DOHH2 (cell line): ENCODE measurements around the gene RBMX2.

ENCODE experiments used
- H3F3A ChIP-seq: fragments of 200-600 bp; sonication (generic), shearing (Covaris generic); 2 replicates; pipeline ENCODE4 v1.6.0; 2016; ENCODE audit warnings: antibody characterized with exemption, mild to moderate bottlenecking; ENCODE audit not compliant: control insufficient read depth, insufficient read depth
- H3K27ac ChIP-seq: fragments of 200-600 bp; sonication (generic); 2 replicates; pipeline ENCODE4 v1.5.1; 2014; ENCODE audit warnings: low read depth, mild to moderate bottlenecking, low read length, moderate library complexity
- H3K27me3 ChIP-seq: fragments of 200-600 bp; sonication (generic); 2 replicates; pipeline ENCODE4 v1.6.1; 2014; ENCODE audit warnings: mild to moderate bottlenecking, low read length, mixed read lengths; ENCODE audit not compliant: control insufficient read depth
- H3K36me3 ChIP-seq: fragments of 200-600 bp; sonication (generic); 2 replicates; pipeline ENCODE4 v1.6.1; 2014; ENCODE audit warnings: mild to moderate bottlenecking, low read length, moderate library complexity, mixed read lengths; ENCODE audit not compliant: control insufficient read depth
- H3K4me1 ChIP-seq: fragments of 200-600 bp; sonication (generic); 2 replicates; pipeline ENCODE4 v1.6.1; 2014; ENCODE audit warnings: mild to moderate bottlenecking, low read length, mixed read lengths; ENCODE audit not compliant: control insufficient read depth
- H3K4me2 ChIP-seq: fragments of 200-600 bp; sonication (generic); 2 replicates; pipeline ENCODE4 v1.6.0; 2014; ENCODE audit warnings: mild to moderate bottlenecking, low read length, moderate library complexity
- H3K4me3 ChIP-seq: fragments of 200-600 bp; sonication (generic); 2 replicates; pipeline ENCODE4 v1.5.1; 2014; ENCODE audit warnings: mild to moderate bottlenecking, low read length, mixed read lengths
- H3K79me2 ChIP-seq: fragments of 200-600 bp; sonication (generic); 2 replicates; pipeline ENCODE4 v1.6.1; 2014; ENCODE audit warnings: mild to moderate bottlenecking, low read length, mixed read lengths; ENCODE audit not compliant: control insufficient read depth
- H3K9me2 ChIP-seq: fragments of 200-600 bp; sonication (generic); replicated peaks from 2 replicates; pipeline ENCODE4 v1.6.1; 2014; ENCODE audit warnings: mild to moderate bottlenecking, low read length, mixed read lengths; ENCODE audit not compliant: control insufficient read depth
- H3K9me3 ChIP-seq: fragments of 200-600 bp; sonication (generic); 2 replicates; pipeline ENCODE4 v1.6.1; 2014; ENCODE audit warnings: antibody characterized with exemption, low read length, mixed read lengths; ENCODE audit not compliant: control insufficient read depth, insufficient read depth
- H4K20me1 ChIP-seq: fragments of 200-600 bp; sonication (generic); 2 replicates; pipeline ENCODE4 v1.6.0; 2014; ENCODE audit warnings: low read depth, mild to moderate bottlenecking, antibody characterized with exemption, low read length, moderate library complexity; ENCODE audit not compliant: control insufficient read depth, insufficient read depth
- CTCF ChIP-seq: fragments of 200-600 bp; sonication (generic); IDR thresholded peaks from one replicate; pipeline ENCODE4 v1.5.1; 2014; ENCODE audit warnings: antibody characterized with exemption, mild to moderate bottlenecking, low read depth, low read length; ENCODE audit not compliant: poor library complexity, severe bottlenecking
- EZH2phosphoT487 ChIP-seq: fragments of 200-600 bp; sonication (generic); IDR thresholded peaks from 2 replicates; pipeline ENCODE4 v1.6.1; 2017; ENCODE audit warnings: borderline replicate concordance, mild to moderate bottlenecking, antibody characterized with exemption, low read length, moderate library complexity, mixed read lengths

The RBMX2 gene

GRCh38 chrX:130395341-130395740 is 6.4 kb upstream of the RBMX2 start:
- H4K20me1 ChIP-seq, result no peaks in the 10 kb centered on the region
- H3K4me1 ChIP-seq, result no peaks in the 10 kb centered on the region
- TF ChIP-seq CTCF (no peak), EZH2phosphoT487 (no peak)

GRCh38 chrX:130402208-130402684 is 459 bp downstream of the RBMX2 start:
- Histone ChIP-seq H3K4me1 (peaks cover 8% of the 10 kb centered on the region), H3K36me3 (peaks cover 9% of the 10 kb centered on the region), H3K27ac (no peak overlapping the region), H4K20me1 (no peaks in the 10 kb centered on the region), H3K4me3 (peak overlapping the region; percentile 80), H3K4me2 (peak overlapping the region; percentile 79), H3K27me3 (no peaks in the 10 kb centered on the region), H3K9me2 (no peaks in the 10 kb centered on the region), H3K79me2 (peaks cover 23% of the 10 kb centered on the region), H3K9me3 (no peaks in the 10 kb centered on the region), H3F3A (no peaks in the 10 kb centered on the region)
- no peak for TF ChIP-seq CTCF
- no peak for TF ChIP-seq EZH2phosphoT487

More at GRCh38 chrX:130395341-130395740, 6.4 kb upstream of the RBMX2 start:
- Histone ChIP-seq H3K27me3 (no peaks in the 10 kb centered on the region), H3F3A (no peaks in the 10 kb centered on the region), H3K9me3 (no peaks in the 10 kb centered on the region), H3K4me3 (no peak overlapping the region), H3K36me3 (no peaks in the 10 kb centered on the region), H3K27ac (no peak overlapping the region), H3K4me2 (no peak overlapping the region), H3K9me2 (no peaks in the 10 kb centered on the region), H3K79me2 (no peaks in the 10 kb centered on the region)

- Histone ChIP-seq H3K27ac (no peak overlapping the region), H3K4me3 (no peak overlapping the region), H3K36me3 (peaks cover 17% of the 10 kb centered on the region), H3K4me1 (no peaks in the 10 kb centered on the region), H3K27me3 (no peaks in the 10 kb centered on the region), H3K9me3 (no peaks in the 10 kb centered on the region), H3K9me2 (no peaks in the 10 kb centered on the region), H3K4me2 (no peak overlapping the region), H4K20me1 (no peaks in the 10 kb centered on the region), H3F3A (no peaks in the 10 kb centered on the region), H3K79me2 (no peaks in the 10 kb centered on the region)
- TF ChIP-seq CTCF (no peak), EZH2phosphoT487 (no peak)
Measured at GRCh38 chrX:130413415-130413814, 11.6 kb downstream of the RBMX2 start.

- H3F3A ChIP-seq, result no peaks in the 10 kb centered on the region
- no peaks in the 10 kb centered on the region for H3K27me3 ChIP-seq
- no peaks in the 10 kb centered on the region for H3K9me3 ChIP-seq
- H3K4me2 ChIP-seq, result no peak overlapping the region
- H3K9me2 ChIP-seq, result no peaks in the 10 kb centered on the region
- TF ChIP-seq EZH2phosphoT487 (no peak), CTCF (no peak)
- H3K4me3 ChIP-seq, result no peak overlapping the region
- H3K27ac ChIP-seq, result no peak overlapping the region
- peaks cover 12% of the 10 kb centered on the region for H3K36me3 ChIP-seq
- H3K79me2 ChIP-seq, result no peaks in the 10 kb centered on the region
- H3K4me1 ChIP-seq, result no peaks in the 10 kb centered on the region
- no peaks in the 10 kb centered on the region for H4K20me1 ChIP-seq
Measured at GRCh38 chrX:130414800-130415199, 13.0 kb downstream of the RBMX2 start.
